NCI-H82 treated with DMSO at 0.1 percent for 48 hours (cell line): Measurements from ENCODE around the gene EXOC1.
A peak's percentile ranks its signal among the peaks of the same experiment; 100 is the strongest.
"Not testable (repeated sequence)": the region's sequence is repeated elsewhere in the genome, so short reads cannot be mapped to it uniquely, and the experiment has no call there.

Experiments used
- DNase-seq: peaks from one replicate; lab custom pipeline; 2025; ENCODE audit not compliant: unreplicated experiment; lab: John Stamatoyannopoulos, UW

EXOC1 gene, protein sequence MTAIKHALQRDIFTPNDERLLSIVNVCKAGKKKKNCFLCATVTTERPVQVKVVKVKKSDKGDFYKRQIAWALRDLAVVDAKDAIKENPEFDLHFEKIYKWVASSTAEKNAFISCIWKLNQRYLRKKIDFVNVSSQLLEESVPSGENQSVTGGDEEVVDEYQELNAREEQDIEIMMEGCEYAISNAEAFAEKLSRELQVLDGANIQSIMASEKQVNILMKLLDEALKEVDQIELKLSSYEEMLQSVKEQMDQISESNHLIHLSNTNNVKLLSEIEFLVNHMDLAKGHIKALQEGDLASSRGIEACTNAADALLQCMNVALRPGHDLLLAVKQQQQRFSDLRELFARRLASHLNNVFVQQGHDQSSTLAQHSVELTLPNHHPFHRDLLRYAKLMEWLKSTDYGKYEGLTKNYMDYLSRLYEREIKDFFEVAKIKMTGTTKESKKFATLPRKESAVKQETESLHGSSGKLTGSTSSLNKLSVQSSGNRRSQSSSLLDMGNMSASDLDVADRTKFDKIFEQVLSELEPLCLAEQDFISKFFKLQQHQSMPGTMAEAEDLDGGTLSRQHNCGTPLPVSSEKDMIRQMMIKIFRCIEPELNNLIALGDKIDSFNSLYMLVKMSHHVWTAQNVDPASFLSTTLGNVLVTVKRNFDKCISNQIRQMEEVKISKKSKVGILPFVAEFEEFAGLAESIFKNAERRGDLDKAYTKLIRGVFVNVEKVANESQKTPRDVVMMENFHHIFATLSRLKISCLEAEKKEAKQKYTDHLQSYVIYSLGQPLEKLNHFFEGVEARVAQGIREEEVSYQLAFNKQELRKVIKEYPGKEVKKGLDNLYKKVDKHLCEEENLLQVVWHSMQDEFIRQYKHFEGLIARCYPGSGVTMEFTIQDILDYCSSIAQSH

DNA sequence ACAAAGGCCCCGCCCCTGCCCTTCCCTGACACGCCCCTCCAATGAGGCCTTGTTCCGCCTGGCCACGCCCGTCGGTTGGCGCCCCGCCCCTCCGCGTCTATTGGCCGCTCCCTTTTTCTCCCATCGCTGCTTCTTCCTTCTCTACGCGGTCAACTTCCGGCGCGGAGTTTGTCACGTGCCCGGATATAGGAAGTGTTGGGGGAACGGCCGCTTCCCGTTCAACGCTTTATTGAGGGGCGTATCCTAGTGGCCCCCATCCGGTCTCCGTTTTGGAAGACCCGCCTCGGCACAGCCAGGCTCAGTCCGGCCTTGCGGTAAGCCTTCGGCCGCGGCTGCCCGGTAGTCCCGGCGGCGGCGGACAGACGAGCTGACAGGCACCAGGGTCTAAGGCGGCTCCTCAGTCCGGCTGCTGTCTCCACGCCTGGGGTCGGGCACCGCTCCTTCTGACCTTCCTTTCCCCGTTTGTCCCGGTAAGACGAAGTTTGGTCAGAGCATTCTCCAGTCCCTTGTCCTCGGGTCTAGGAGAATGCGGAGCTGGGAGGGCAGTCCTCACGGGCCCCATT is at the start of gene EXOC1:
Gene EXOC1 (plus strand): TSS at position 165 of the 563 bp plus-strand sequence. CDS start 4,676 bp downstream, outside the sequence.
- DNase-seq, result peak; percentile 87

DNA sequence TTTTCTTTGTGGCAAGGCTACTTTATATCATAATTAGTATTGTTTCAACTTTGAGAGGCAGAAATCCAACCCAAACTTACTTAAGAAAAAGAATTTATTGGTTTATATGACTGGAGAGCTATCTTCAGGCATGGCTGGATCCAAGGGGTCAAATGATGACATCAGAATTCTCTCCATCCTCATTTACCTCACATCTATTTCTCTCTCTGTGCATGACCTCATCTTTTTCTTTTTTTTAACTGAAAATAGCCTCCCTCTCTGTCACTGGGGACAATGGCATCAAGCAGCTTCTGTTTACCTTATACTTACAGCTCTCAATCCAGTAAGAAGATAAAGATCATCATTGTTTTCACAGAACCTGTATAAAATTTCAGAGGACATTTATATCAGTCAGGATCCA is 45.9 kb upstream of the EXOC1 start:
- DNase-seq, result no peak

DNA sequence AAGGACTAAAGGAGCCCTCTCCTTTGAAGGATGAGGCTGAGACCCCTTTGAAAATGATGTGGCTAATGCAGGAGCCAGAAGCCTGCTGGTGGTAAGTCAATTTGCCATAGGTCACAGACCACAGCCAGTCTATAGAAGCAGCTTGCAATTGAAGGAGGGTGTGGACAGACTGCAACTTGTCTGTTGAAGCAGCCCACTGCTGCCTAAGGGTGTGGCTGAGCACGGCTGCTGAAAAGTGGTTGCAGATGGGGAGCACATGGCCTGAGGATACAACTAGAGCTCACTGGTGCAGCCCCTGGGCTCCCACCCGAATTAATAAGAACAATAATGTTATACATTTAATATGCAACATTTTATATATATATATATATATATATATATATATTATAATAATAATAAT is 45.3 kb upstream of the EXOC1 start:
- no peak for DNase-seq

DNA sequence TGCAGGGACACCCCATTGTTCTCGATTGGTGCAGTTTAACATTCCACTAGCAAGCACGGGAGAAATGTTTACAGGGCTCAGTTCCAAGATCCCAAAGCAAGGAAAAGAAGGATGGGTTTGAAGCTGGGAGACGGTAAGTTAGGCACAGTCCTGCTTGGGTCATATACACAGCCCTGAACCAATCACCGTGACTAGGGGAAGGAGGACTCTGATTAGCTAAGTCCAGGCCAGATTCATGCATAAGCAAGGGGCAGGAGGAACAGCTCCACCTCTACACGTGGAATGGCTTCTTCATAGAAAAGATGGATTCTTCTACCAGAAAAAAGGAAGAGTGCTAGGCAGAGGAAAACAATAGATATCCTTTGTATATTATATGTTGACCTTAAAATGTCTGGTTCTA is 44.8 kb upstream of the EXOC1 start:
- no peak for DNase-seq

DNA sequence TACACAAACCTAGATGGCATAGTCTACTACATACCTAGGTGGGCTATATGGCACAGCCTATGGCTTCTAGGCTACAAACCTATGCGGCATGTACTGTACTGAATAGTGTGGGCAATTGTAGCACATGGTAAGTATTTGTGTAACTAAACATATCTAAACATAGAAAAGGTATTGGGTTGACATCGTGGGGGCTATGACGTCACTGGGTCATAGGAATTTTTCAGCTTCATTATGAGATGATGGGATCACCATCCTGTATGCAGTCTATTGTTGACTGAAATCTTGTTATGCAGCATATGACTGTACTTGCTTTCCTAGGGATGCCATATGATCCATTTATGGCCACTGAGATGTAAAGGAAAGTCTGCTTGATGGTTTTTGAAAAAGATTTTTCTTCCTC is 35.8 kb upstream of the EXOC1 start:
- DNase-seq, result no peak

DNA sequence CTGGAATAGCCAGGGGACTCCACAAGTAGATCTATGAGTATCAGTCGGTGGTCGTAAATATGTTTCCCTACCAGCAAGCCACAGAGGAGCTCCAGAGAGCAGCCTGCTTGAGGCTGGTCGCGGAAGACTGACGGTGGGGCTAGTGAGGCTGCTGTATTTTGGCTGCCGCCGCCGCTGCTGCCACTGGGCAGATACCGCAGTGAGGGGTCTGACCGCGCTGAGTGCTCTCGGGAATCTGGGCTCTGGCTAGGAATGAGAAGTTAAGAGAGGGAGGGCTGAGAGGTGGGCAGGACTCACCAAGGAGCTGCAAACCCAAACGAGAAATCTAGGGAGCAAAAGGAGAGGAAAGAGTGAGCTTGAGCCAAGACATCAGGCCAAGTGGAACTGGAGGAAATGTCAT is 33.8 kb upstream of the EXOC1 start, which contains the start of gene EXOC1L:
Gene EXOC1L (plus strand): TSS at position 157 of the 400 bp plus-strand sequence. CDS start 237 bp downstream, at position 394.
- no peak for DNase-seq

DNA sequence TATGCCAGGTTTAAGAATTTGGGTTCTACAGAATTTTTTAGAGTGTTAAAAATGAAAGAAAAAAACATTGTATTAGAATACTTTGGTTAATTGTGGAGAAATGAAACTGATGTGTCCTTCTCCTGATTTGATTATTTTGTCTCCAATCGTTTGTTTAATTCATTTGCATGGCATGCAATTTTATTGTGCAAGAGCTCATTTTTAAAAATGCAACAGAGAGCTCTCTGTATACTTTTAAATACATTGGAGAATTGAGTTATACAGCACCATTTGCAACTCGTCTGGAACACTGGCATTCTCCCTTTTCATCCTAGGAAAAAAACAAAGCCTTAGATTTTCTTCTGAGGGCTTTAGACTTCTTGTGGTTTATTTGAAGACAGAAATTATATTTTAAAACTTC is 33.2 kb upstream of the EXOC1 start:
- DNase-seq, result no peak

DNA sequence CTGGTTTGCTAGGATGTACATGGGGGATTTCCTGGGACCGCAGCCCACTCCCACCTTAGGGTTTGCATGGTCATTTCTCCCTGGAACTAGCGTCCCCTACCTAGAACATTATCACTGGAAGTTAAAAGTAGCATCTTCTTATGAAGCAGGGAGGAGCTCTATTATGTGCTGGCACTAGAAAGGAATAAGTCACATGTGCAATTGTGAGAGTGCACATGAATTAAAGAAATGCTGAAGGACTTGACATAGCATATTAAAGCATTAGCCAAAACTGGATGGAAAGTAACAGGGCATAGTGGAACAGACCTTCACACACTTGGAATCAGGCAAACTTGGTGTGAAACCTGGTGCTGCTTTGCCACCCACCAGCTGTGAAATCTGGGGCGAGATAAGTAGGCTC is 31.1 kb upstream of the EXOC1 start:
- DNase-seq, result no peak

DNA sequence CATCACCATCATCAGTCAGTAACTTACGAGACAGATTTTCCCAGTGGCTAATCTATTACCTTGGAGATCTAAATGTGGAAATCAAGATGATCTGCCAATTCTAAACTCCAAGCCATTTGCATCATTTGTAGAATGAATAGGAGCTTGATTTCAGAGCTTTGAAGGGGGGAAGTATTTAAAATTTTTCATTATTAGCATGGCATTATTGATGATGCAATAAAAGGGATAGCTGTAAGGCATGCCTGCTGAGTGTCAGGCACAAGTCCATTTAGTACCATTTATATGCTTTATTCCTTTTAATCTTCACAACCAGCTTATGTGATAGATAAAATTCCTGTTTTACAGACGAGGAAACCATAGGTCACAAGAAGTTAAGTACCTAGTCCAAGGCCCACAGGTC is 28.6 kb upstream of the EXOC1 start:
- DNase-seq, result peak; percentile 3

DNA sequence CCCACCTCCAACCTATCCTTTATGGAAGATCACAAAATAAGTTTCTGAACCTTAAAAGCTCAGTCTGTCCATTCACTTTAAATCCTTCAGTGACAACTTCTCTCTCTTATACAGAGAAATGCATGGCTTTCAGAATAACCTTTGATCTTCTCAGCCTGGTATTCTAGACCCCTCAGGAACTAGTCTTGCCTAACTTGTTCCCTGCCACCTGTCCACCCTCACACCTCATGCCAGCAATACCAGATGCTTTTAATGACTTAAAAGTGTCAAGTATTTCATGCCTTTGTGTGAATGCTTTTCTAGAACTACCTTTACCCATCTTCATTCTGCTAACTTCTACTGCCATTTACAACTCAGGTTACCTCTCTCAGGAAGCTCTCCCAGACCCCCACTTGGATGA is 26.5 kb upstream of the EXOC1 start:
- DNase-seq, result no peak

DNA sequence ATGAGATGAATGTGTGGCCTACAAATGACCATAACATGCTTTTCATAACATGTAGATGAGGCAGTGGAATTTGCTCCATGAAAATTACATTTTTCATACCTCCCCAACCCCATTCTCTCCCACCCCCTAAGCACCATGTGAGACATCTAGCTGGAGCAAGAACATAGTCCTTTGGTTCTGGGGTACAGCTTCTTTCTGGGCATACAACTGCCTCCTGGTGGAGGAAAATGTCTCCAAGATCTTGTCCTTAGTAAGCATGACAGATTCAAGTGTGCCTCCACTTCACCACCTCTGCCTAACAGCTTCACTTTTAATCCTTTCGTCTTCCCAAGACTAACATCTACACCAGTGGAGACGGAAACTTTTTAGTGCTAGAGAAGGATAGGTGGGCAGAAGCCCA is 25.9 kb upstream of the EXOC1 start:
- DNase-seq, result no peak

DNA sequence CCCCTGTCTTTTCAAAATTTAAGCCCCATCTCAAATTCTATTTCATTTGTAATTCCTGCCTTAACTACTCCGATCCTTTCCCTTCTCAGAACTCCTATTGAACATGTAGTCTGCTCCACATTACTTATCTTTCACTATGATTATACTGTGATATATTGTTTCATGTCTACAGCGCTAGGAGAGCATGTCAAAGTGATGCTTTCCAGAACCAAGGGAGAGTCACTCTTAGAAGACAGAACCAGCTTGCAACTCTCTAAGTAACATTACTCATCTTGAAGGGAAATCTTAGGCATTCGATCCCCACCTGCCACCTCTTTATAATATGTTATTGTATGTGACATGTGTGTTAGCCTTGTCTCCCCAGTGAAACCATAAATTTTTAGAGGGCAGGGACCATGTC is 23.4 kb upstream of the EXOC1 start:
- DNase-seq, result no peak

DNA sequence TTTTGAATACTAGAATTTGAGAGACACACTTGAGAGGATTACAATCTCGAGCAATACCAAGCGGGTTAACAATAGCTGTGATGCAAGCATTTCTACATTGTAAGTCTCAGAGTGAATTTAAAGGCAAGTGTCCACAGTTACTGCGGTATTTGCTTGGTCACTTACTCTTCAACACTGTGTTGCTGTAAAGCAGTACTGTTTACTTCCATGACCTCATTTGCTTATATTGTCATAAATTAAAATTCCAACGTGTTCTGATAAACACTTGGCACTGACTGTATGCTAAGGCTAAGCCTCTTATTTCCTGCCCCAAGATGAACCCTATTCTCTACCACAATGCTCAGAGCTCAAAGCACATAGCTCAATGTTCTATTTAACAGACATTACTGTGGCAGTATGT is 22.7 kb upstream of the EXOC1 start:
- DNase-seq, result peak; percentile 24

DNA sequence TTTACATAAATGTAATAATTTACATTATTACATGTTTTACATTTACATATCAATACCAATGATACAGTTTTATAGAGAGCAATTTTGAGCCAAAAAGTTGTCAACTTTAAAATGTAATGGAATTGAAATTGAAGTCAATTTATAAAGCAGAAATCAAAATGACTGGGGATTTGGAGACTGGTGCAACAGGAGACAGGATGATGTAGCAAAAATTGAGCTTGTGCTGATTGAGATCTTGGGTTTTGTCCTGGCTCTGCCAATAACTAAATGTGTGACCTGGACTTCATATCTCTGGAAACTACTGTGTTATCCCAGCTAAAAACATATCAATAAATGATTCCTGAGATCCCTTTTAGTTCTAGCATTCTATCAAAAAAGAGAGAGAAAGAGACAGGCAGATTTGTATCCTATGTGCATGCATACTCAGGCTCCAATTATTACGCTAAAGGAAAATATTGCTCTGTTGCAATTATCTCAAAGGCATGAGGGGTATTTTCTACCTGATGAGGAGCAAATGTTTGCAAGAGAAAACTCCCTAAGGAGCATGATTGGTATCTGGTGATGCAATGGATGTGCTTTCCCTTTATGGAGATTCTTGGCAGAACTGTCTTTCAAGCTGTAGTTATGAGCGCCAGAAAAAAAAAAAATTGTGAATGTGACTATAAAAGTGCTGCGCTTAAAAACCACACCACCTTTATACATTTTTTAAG is 19.2 kb upstream of the EXOC1 start:
- DNase-seq, result no peak

DNA sequence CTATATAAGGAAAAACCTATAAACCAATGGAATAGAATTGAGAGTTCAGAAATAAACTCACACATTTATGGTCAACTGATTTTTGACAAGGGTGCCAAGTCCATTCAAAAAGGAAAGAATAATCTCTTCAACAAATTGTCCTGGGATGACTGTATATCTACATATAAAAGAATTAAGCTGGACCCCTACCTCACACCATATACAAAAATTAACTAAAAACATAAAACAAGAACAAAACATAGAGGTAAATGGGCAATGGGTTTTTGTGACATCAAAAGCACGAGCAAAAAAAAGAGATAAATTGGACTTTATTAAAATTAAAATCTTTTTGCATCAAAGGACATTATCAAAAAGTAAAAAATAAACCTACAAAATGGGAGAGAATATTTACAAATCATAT is 15.5 kb upstream of the EXOC1 start:
- DNase-seq, result no peak

DNA sequence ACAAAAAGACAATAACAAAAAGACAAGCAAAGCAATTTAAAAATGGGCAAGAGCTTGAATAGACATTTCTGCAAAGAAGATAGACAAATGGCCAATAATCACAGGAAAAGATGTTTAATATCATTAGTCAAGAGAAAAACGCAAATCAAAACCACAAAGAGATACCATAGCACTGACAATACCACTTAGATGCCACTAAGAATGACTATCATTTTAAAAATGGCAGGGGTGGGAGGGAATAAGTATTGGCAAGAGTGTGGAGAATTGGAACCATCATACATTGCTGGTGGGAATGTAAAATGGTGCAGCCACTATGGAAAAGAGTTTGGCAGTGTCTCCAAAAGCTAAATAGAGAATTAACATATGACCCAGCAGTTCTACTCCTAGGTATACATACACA is 15.1 kb upstream of the EXOC1 start:
- no peak for DNase-seq

DNA sequence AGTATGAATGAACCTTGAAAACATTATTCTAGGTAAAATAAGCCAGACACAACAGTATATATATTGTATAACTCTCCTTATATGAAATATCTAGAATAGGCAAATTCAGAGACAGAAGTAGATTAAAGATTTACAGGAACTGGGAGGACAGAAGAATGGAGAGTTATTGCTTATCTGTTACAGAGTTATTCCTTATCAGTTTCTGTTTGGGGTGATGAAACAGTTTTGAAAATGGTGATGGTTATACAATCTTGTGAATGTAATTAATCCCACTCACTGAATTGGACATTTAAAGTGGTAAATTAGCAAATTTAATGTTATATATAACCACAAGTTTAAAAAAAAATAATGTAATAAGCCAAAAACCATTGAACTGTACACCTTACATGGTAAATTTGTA is 14.5 kb upstream of the EXOC1 start:
- no peak for DNase-seq

DNA sequence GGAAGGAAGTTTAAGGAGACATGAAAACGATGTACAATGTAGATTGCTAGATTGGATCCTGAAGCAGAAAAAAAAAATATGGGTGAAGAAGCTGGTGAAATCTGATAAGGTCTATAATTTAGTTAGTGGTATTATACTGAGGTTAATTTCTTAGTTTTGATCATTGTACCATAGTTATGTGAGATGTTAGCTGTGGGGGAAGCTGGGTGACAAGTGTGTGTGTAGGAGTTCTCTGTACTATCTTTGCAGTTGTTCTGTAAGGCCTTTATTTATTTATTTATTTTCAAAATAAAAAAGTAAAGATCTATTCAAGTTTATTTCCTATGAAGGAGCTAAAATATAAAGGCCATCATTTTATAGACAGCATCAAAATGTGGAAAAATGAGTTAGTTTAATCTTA is 12.5 kb upstream of the EXOC1 start:
- no peak for DNase-seq

DNA sequence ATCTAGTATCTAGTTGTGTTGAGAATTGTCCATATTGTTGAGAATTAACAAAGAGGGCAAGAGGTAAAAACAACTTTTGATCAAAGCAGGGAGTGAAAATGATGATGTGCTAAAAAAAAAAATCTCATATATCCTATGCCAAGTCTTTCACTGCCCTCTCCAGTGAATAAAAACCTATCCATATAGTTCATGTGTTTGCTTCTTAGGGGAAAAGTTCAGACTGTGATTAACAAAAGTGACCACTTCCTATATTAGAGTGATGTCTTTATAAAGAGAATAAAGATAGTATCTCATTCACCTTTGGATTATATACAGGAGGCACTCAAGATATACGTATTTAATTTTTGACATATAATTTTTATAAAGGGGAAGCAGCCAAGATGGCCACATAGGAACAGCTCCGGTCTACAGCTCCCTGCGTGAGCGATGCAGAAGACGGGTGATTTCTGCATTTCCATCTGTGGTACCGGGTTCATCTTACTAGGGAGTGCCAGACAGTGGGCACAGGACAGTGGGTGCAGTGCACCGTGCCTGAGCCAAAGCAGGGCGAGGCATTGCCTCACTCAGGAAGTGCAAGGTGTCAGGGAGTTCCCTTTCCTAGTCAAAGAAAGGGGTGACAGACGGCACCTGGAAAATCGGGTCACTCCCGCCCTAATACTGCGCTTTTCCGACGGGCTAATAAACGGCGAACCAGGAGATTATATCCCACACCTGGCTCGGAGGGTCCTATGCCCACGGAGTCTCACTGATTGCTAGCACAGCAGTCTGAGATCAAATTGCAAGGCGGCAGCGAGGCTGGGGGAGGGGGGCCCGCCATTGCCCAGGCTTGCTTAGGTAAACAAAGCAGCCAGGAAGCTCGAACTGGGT is 11.8 kb upstream of the EXOC1 start:
- DNase-seq, result not testable (repeated sequence)

DNA sequence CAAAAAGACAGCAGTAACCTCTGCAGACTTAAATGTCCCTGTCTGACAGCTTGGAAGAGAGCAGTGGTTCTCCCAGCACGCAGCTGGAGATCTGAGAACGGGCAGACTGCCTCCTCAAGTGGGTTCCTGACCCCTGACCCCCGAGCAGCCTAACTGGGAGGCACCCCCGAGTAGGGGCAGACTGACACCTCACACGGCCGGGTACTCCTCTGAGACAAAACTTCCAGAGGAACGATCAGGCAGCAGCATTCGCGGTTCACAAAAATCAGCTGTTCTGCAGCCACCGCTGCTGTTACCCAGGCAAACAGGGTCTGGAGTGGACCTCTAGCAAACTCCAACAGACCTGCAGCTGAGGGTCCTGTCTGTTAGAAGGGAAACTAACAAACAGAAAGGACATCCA is 11.1 kb upstream of the EXOC1 start:
- not testable (repeated sequence) for DNase-seq
